ENCODE data around the gene BPIFA1. TPM values are rescaled to one million over a fixed set of nuclear protein-coding genes. Genes with fewer than 3 reads are reported as not detected.

Gene BPIFA1
- total RNA-seq, 1 donor from 2014 or later: not detected

DNA sequence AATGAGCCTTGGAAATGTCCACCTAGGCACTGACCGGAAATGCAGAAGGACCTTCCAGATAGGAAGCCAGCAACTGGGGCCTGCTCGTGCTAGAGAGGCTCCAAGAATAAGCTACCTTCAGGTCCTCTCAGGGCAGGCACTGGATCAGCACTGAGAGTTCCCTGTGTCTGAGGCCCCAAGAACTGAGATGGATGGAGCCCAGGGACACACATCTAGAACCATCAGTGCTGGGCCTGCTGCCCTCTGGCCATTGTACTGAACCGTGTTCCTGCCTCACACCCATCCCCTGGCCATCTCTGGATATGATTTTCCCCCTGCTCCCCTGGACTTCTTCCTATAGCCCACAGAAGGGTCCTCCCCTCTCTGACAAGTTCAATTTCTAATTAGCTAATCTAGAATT is 10.3 kb downstream of the BPIFA1 start:
- no peaks in the 10 kb centered on the region for H3K4me1 Mint-ChIP-seq (ENCODE audit: low read depth)
- no peaks in the 10 kb centered on the region for H3K9me3 Mint-ChIP-seq (ENCODE audit: low read depth)
- no peak overlapping the region for H3K4me3 Mint-ChIP-seq (ENCODE audit: low read depth)
- peaks cover 3% of the 10 kb centered on the region for H3K27me3 Mint-ChIP-seq
- H3K36me3 Mint-ChIP-seq (ENCODE audit: insufficient read depth): no peaks in the 10 kb centered on the region
- DNase-seq (ENCODE audit: low spot score, unreplicated experiment): no peak
- no peak overlapping the region for H3K27ac Mint-ChIP-seq
- TF ChIP-seq CTCF (IDR thresholded peaks at IDR 0.05; ENCODE audit: unreplicated experiment): no peak

DNA sequence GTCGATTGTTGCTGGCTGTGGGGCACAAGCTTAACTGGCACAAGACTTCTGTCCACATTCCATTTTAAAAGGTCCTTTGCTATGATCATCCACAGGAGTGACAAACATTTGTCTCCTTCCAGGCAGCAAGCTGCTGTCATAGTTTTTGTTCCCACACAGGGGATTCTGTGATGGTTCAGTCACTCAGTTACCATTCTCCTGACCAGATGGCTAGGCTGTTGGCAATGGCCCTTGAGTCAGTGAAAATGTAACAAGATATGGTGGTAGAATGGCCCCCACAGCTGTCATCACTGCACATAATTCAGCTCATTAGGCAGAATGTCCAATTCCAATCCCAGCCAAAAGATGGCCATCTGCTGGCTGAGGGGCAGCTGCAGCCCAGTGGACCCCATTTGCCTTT is 13.7 kb downstream of the BPIFA1 start:
- DNase-seq (ENCODE audit: low spot score, unreplicated experiment): no peak
- no peak overlapping the region for H3K27ac Mint-ChIP-seq

GRCh38 chr20:33250666-33251065 is 14.9 kb downstream of the BPIFA1 start:
- H3K27me3 Mint-ChIP-seq: no peaks in the 10 kb centered on the region
- no peak for TF ChIP-seq CTCF (IDR thresholded peaks at IDR 0.05; ENCODE audit: unreplicated experiment)
- DNase-seq (ENCODE audit: low spot score, unreplicated experiment): no peak
- no peak overlapping the region for H3K4me3 Mint-ChIP-seq (ENCODE audit: low read depth)
- no peak overlapping the region for H3K27ac Mint-ChIP-seq
- peaks cover 3% of the 10 kb centered on the region for H3K9me3 Mint-ChIP-seq (ENCODE audit: low read depth)
- H3K4me1 Mint-ChIP-seq (ENCODE audit: low read depth): no peaks in the 10 kb centered on the region
- no peaks in the 10 kb centered on the region for H3K36me3 Mint-ChIP-seq (ENCODE audit: insufficient read depth)

More for the DNA sequence above, 13.7 kb downstream of the BPIFA1 start:
- Mint-ChIP-seq H3K9me3 (ENCODE audit: low read depth) (no peaks in the 10 kb centered on the region), H3K27me3 (peaks cover under 1% of the 10 kb centered on the region), H3K4me1 (ENCODE audit: low read depth) (no peaks in the 10 kb centered on the region), H3K4me3 (ENCODE audit: low read depth) (no peak overlapping the region), H3K36me3 (ENCODE audit: insufficient read depth) (no peaks in the 10 kb centered on the region)
- TF ChIP-seq CTCF (IDR thresholded peaks at IDR 0.05; ENCODE audit: unreplicated experiment): no peak

DNA sequence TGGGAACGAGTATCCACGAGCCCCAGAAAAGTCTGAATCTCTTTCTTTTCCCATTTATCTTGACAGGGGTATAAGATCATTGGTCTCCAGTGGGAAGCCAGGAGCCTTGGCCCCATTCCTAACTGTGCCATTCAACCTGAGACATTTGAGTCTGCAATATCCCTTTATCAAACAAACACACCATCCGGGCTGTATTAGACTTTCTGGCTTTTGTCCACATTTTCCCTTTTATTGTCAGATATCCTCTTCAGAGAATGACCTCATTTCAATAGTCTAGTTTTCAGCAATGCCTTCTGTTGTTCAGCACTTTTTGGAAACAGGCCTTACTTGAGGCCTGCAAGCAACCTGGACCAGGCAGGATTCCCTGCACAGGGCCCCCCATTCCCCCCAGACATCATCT is 15.7 kb downstream of the BPIFA1 start:
- Mint-ChIP-seq H3K27me3 (no peaks in the 10 kb centered on the region), H3K27ac (no peak overlapping the region), H3K4me3 (ENCODE audit: low read depth) (no peak overlapping the region), H3K4me1 (ENCODE audit: low read depth) (no peaks in the 10 kb centered on the region), H3K9me3 (ENCODE audit: low read depth) (peaks cover 3% of the 10 kb centered on the region), H3K36me3 (ENCODE audit: insufficient read depth) (no peaks in the 10 kb centered on the region)
- no peak for TF ChIP-seq CTCF (IDR thresholded peaks at IDR 0.05; ENCODE audit: unreplicated experiment)
- no peak for DNase-seq (ENCODE audit: low spot score, unreplicated experiment)

DNA sequence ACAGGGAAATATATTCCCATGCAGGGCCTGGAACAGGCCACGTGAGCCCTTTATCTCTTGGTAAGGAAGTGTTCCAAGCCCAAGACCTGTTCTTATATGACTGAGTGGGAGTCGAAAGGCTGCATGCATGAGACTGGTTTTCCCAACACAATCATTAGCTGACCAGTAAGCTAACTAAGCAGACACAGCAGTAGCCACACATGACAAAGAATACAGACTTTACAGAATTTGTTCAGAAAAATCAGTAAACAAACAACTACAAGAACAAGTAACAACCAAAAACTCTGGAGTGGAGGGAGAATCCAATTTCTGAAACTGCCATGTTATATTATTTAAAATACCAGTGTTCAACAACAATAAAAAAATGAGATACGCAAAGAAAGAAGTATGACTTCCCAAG is 16.7 kb downstream of the BPIFA1 start:
- H3K4me1 Mint-ChIP-seq (ENCODE audit: low read depth): no peaks in the 10 kb centered on the region
- no peak overlapping the region for H3K4me3 Mint-ChIP-seq (ENCODE audit: low read depth)
- TF ChIP-seq CTCF (IDR thresholded peaks at IDR 0.05; ENCODE audit: unreplicated experiment): no peak
- no peaks in the 10 kb centered on the region for H3K36me3 Mint-ChIP-seq (ENCODE audit: insufficient read depth)
- peaks cover 3% of the 10 kb centered on the region for H3K9me3 Mint-ChIP-seq (ENCODE audit: low read depth)
- H3K27ac Mint-ChIP-seq: no peak overlapping the region
- H3K27me3 Mint-ChIP-seq: no peaks in the 10 kb centered on the region
- no peak for DNase-seq (ENCODE audit: low spot score, unreplicated experiment)
